Astrocyte (in vitro differentiated cells and primary cell): ENCODE measurements around the gene FAM110A. TPM values are rescaled to one million over a fixed set of nuclear protein-coding genes. Genes with fewer than 3 reads are reported as not detected.

Source experiments
- DNase-seq: peaks from one replicate; pipeline ENCODE4 v3.0.0-alpha.2; 2010; ENCODE audit warnings: low read depth
- FAIRE-seq: peaks from 2 replicates; lab custom pipeline; 2011; peaks lifted over from hg19 to GRCh38; lab: Jason Lieb, UNC
- H2AFZ ChIP-seq: 2 replicates; pipeline ENCODE4 v1.6.0; 2012; ENCODE audit warnings: low read depth, low read length, inconsistent platforms
- H3K27ac ChIP-seq: 2 replicates; pipeline ENCODE4 v1.5.1; 2011; ENCODE audit warnings: low read depth, low read length, inconsistent platforms
- H3K27me3 ChIP-seq: 2 replicates; pipeline ENCODE4 v1.6.0; 2011; ENCODE audit warnings: low read length, inconsistent platforms; ENCODE audit not compliant: insufficient read depth
- H3K36me3 ChIP-seq: 2 replicates; pipeline ENCODE4 v1.5.1; 2011; ENCODE audit warnings: low read length, inconsistent platforms; ENCODE audit not compliant: insufficient read depth
- H3K4me1 ChIP-seq: 2 replicates; pipeline ENCODE4 v1.5.1; 2011; ENCODE audit warnings: low read length, inconsistent platforms; ENCODE audit not compliant: insufficient read depth
- H3K4me2 ChIP-seq: 2 replicates; pipeline ENCODE4 v1.6.0; 2012; ENCODE audit warnings: low read length, inconsistent platforms
- H3K4me3 ChIP-seq: 2 replicates; pipeline ENCODE4 v1.5.1; 2011; ENCODE audit warnings: low read depth, mild to moderate bottlenecking, low read length, inconsistent platforms; ENCODE audit not compliant: insufficient read depth
- H3K79me2 ChIP-seq: 2 replicates; pipeline ENCODE4 v1.6.0; 2012; ENCODE audit warnings: mild to moderate bottlenecking, low read length, inconsistent platforms; ENCODE audit not compliant: insufficient read depth
- H3K9ac ChIP-seq: 2 replicates; pipeline ENCODE4 v1.6.0; 2012; ENCODE audit warnings: mild to moderate bottlenecking, low read length, inconsistent platforms
- H3K9me3 ChIP-seq: 2 replicates; pipeline ENCODE4 v1.5.1; 2012; ENCODE audit warnings: low read depth, mild to moderate bottlenecking, low read length, inconsistent platforms; ENCODE audit not compliant: insufficient read depth
- H4K20me1 ChIP-seq: 2 replicates; pipeline ENCODE4 v1.6.0; 2012; ENCODE audit warnings: low read length, inconsistent platforms; ENCODE audit not compliant: insufficient read depth
- H3K27ac Mint-ChIP-seq: one replicate; pipeline ENCODE4 v1.8.0; 2021; ENCODE audit warnings: mild to moderate bottlenecking, mixed read lengths; ENCODE audit not compliant: unreplicated experiment
- H3K27me3 Mint-ChIP-seq: one replicate; pipeline ENCODE4 v1.8.0; 2021; ENCODE audit warnings: low read depth, mixed read lengths; ENCODE audit not compliant: unreplicated experiment
- H3K36me3 Mint-ChIP-seq: one replicate; pipeline ENCODE4 v1.8.0; 2021; ENCODE audit warnings: low read depth, mixed read lengths; ENCODE audit not compliant: unreplicated experiment
- H3K4me1 Mint-ChIP-seq: one replicate; pipeline ENCODE4 v1.8.0; 2021; ENCODE audit warnings: low read depth, mixed read lengths; ENCODE audit not compliant: unreplicated experiment
- H3K4me3 Mint-ChIP-seq: one replicate; pipeline ENCODE4 v1.8.0; 2021; ENCODE audit warnings: mild to moderate bottlenecking, moderate library complexity, mixed read lengths; ENCODE audit not compliant: unreplicated experiment
- H3K9me3 Mint-ChIP-seq: one replicate; pipeline ENCODE4 v1.8.0; 2021; ENCODE audit warnings: mild to moderate bottlenecking, mixed read lengths; ENCODE audit not compliant: unreplicated experiment
- EZH2 ChIP-seq: IDR thresholded peaks from 2 replicates; pipeline ENCODE4 v1.6.1; 2012; ENCODE audit warnings: mild to moderate bottlenecking, low read length, inconsistent platforms; ENCODE audit not compliant: insufficient read depth
- total RNA-seq: library from RNA; stranded (reverse); gene quantifications from 2 replicates; pipeline ENCODE4 v1.2.1, GENCODE V29; 2021
- TF ChIP-seq, protein P1 (sequence below): IDR thresholded peaks from 2 replicates; pipeline ENCODE4 v1.5.1; 2011; ENCODE audit warnings: low read depth, mild to moderate bottlenecking, inconsistent platforms, low read length, moderate library complexity; ENCODE audit not compliant: insufficient read depth

Gene FAM110A
- total RNA-seq, 1 donor from 2014 or later: 1.4 TPM

DNA sequence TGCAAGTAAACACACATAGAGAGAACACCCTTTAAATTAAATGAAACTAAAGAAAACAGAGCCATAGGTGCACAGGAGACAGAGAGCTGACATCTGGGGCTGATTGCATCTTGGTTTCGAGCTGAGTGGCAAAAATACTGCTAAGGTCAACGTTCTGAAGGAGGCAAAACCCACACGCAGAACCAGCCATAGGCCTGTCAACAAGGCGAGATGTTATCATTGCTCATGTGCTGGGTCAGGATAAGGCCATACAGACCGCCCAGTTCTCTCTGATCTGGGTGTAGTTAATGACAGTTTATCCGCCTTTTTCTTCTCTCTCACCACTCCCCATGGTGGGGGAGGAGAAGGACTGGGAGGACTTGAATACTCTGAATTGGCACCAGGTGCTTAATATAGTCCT is 4.5 kb upstream of the FAM110A start:
- Mint-ChIP-seq H3K4me1 (peaks cover 2% of the 10 kb centered on the region), H3K4me3 (no peak overlapping the region), H3K36me3 (no peaks in the 10 kb centered on the region), H3K27me3 (peaks cover 8% of the 10 kb centered on the region), H3K27ac (no peak overlapping the region), H3K9me3 (peaks cover 5% of the 10 kb centered on the region)
- no peak overlapping the region for H3K4me2 ChIP-seq
- peaks cover 2% of the 10 kb centered on the region for H3K79me2 ChIP-seq
- no peaks in the 10 kb centered on the region for H4K20me1 ChIP-seq
- H3K27ac ChIP-seq: no peak overlapping the region
- H3K36me3 ChIP-seq: no peaks in the 10 kb centered on the region
- no peak overlapping the region for H3K4me3 ChIP-seq
- no peak for FAIRE-seq
- TF ChIP-seq, protein P1, sequence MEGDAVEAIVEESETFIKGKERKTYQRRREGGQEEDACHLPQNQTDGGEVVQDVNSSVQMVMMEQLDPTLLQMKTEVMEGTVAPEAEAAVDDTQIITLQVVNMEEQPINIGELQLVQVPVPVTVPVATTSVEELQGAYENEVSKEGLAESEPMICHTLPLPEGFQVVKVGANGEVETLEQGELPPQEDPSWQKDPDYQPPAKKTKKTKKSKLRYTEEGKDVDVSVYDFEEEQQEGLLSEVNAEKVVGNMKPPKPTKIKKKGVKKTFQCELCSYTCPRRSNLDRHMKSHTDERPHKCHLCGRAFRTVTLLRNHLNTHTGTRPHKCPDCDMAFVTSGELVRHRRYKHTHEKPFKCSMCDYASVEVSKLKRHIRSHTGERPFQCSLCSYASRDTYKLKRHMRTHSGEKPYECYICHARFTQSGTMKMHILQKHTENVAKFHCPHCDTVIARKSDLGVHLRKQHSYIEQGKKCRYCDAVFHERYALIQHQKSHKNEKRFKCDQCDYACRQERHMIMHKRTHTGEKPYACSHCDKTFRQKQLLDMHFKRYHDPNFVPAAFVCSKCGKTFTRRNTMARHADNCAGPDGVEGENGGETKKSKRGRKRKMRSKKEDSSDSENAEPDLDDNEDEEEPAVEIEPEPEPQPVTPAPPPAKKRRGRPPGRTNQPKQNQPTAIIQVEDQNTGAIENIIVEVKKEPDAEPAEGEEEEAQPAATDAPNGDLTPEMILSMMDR: no peak
- TF ChIP-seq EZH2: no peak
- no peak overlapping the region for H3K9ac ChIP-seq
- DNase-seq: no peak
- H3K9me3 ChIP-seq: no peaks in the 10 kb centered on the region
- no peak overlapping the region for H2AFZ ChIP-seq
- peaks cover under 1% of the 10 kb centered on the region for H3K4me1 ChIP-seq
- H3K27me3 ChIP-seq: no peaks in the 10 kb centered on the region

DNA sequence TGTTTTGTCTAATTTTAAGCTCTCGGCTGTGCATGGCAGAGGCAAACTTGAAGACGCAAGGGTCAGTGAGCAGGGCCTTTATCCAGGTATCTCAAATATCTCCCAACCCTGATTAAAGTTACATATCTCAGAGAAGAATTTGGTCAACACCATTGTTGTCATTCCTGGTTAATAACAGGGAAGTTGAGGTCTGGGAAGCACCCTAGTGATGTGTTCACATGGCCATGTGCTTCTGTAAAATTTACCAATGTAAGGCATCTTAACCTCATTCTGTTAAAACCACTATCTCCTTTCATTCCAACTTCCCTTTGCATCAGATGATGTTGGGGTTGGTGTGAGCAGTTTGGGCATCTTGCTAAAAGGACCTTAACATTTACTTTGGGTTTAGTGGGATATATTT is 4.0 kb upstream of the FAM110A start:
- DNase-seq: peak; percentile 31
- Mint-ChIP-seq H3K9me3 (peaks cover 5% of the 10 kb centered on the region), H3K4me1 (peaks cover 2% of the 10 kb centered on the region), H3K27me3 (peaks cover 12% of the 10 kb centered on the region), H3K36me3 (no peaks in the 10 kb centered on the region), H3K27ac (no peak overlapping the region), H3K4me3 (no peak overlapping the region)
- H3K9me3 ChIP-seq: no peaks in the 10 kb centered on the region
- no peaks in the 10 kb centered on the region for H3K27me3 ChIP-seq
- no peak overlapping the region for H3K4me3 ChIP-seq
- H3K4me1 ChIP-seq: peaks cover 7% of the 10 kb centered on the region
- no peak overlapping the region for H3K9ac ChIP-seq
- H3K79me2 ChIP-seq: peaks cover 8% of the 10 kb centered on the region
- H3K36me3 ChIP-seq: no peaks in the 10 kb centered on the region
- H3K4me2 ChIP-seq: no peak overlapping the region
- TF ChIP-seq EZH2: no peak
- TF ChIP-seq, protein P1: no peak
- no peaks in the 10 kb centered on the region for H4K20me1 ChIP-seq
- H2AFZ ChIP-seq: no peak overlapping the region
- FAIRE-seq: no peak
- H3K27ac ChIP-seq: no peak overlapping the region

DNA sequence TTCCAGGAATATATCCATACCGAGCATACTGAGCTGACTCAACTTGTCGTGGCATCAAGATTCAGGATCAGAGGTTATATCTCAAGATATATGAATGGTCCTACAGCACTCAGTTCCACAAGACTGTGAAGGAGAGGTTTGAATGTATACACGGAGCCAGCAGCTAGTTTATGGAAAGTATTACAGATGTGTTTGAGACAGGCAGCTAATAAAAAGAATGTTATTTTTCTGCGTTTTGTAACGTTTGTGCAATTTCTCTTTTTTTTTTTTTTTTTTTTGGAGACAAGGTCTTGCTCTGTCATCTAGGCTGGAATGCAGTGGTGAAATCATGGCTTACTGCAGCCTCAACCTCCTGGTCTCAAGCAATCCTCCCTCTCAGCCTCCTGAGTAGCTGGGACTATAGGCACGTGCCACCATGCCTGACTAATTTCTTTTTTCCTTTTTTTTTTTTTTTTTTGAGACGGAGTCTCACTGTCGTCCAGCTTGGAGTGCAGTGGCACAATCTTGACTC is 3.4 kb upstream of the FAM110A start:
- Mint-ChIP-seq H3K27me3 (peaks cover 17% of the 10 kb centered on the region), H3K4me3 (no peak overlapping the region), H3K27ac (peak overlapping the region; percentile 4), H3K9me3 (peaks cover 5% of the 10 kb centered on the region), H3K36me3 (no peaks in the 10 kb centered on the region), H3K4me1 (peaks cover 2% of the 10 kb centered on the region)
- H3K9me3 ChIP-seq: no peaks in the 10 kb centered on the region
- TF ChIP-seq, protein P1: no peak
- TF ChIP-seq EZH2: no peak
- no peak overlapping the region for H3K27ac ChIP-seq
- no peak overlapping the region for H3K4me3 ChIP-seq
- FAIRE-seq: no peak
- H3K27me3 ChIP-seq: no peaks in the 10 kb centered on the region
- peaks cover 12% of the 10 kb centered on the region for H3K79me2 ChIP-seq
- H2AFZ ChIP-seq: no peak overlapping the region
- H3K4me2 ChIP-seq: no peak overlapping the region
- H3K9ac ChIP-seq: no peak overlapping the region
- H3K4me1 ChIP-seq: peaks cover 11% of the 10 kb centered on the region
- H3K36me3 ChIP-seq: no peaks in the 10 kb centered on the region
- DNase-seq: no peak
- H4K20me1 ChIP-seq: no peaks in the 10 kb centered on the region
